ENCODE measurements around the gene PUM1.

GRCh38 chr1:30891227-30891552 is 174.3 kb downstream of the PUM1 start:
- TF ChIP-seq JUN (IDR thresholded peaks at IDR 0.05; ENCODE audit: low read depth, low read length), result no peak
- no peak for TF ChIP-seq POLR2A (IDR thresholded peaks at IDR 0.05; ENCODE audit: control extremely low read depth in 1 of 2, low read depth in 2 of 2, low read length in 2 of 2)
- TF ChIP-seq YY1 (IDR thresholded peaks at IDR 0.05; ENCODE audit: low read depth, low read length), result no peak
- TF ChIP-seq KDM1A (IDR thresholded peaks at IDR 0.05; ENCODE audit: borderline replicate concordance, low read length), result no peak
- TF ChIP-seq, protein P1, sequence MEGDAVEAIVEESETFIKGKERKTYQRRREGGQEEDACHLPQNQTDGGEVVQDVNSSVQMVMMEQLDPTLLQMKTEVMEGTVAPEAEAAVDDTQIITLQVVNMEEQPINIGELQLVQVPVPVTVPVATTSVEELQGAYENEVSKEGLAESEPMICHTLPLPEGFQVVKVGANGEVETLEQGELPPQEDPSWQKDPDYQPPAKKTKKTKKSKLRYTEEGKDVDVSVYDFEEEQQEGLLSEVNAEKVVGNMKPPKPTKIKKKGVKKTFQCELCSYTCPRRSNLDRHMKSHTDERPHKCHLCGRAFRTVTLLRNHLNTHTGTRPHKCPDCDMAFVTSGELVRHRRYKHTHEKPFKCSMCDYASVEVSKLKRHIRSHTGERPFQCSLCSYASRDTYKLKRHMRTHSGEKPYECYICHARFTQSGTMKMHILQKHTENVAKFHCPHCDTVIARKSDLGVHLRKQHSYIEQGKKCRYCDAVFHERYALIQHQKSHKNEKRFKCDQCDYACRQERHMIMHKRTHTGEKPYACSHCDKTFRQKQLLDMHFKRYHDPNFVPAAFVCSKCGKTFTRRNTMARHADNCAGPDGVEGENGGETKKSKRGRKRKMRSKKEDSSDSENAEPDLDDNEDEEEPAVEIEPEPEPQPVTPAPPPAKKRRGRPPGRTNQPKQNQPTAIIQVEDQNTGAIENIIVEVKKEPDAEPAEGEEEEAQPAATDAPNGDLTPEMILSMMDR (IDR thresholded peaks at IDR 0.05; ENCODE audit: control extremely low read depth in 1 of 3, insufficient read depth in 1 of 3, low read depth in 1 of 3, low read length in 3 of 3), result no peak
- TF ChIP-seq EP300 (IDR thresholded peaks at IDR 0.05; ENCODE audit: borderline replicate concordance in 1 of 2, low read depth in 2 of 2, low read length in 2 of 2), result no peak
- TF ChIP-seq JUND (IDR thresholded peaks at IDR 0.05; ENCODE audit: low read length), result no peak
- no peak for TF ChIP-seq SP1 (IDR thresholded peaks at IDR 0.05; ENCODE audit: low read depth, low read length)
- no peak for TF ChIP-seq BRCA1 (IDR thresholded peaks at IDR 0.05; ENCODE audit: low read depth, low read length)
- no peak for TF ChIP-seq CBX5 (IDR thresholded peaks at IDR 0.05; ENCODE audit: low read depth, low read length)
- TF ChIP-seq TAF7 (optimal IDR thresholded peaks at IDR 0.05; ENCODE audit: borderline replicate concordance, low read depth, low read length), result no peak

Data from H1 (cell line).